ENCODE data around the gene OR10C1.

DNA sequence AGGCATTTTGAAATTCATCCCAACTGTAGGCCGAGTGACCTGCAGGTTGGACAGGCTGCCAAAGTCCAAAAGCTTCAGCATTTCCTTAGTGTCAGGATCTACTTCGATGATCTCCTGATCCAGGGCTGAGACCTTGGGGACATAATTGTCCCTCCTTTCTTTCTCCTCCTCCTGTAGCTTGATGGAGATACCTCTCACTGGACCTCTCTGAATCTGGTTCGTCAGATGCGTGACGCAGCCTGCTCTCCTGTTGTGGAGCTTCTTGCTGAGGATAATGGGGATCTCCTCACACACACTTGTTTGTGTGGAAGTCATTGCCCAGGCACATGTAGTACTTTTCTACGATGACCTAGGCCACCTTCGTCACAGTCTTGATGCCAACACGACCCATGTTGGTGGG lies 50.2 kb downstream of the OR10C1 start:
- no peak for TF ChIP-seq POLR2A (IDR thresholded peaks at IDR 0.05; ENCODE audit: low read length)
- no peak for TF ChIP-seq GATA1 (IDR thresholded peaks at IDR 0.05; ENCODE audit: low read depth, low read length)
